Brain microvascular endothelial cell (primary cell): ENCODE data around the gene LRRC28.
A peak's percentile ranks its signal among the peaks of the same experiment; 100 is the strongest.

Experiments used
- DNase-seq: peaks from one replicate; pipeline ENCODE4 v3.0.0-alpha.2; 2020
- H3K27ac ChIP-seq: fragments of 250-450 bp; sonication (Bioruptor Pico); 2 replicates; pipeline ENCODE4 v1.5.1; 2020; ENCODE audit warnings: mild to moderate bottlenecking, moderate library complexity
- H3K27me3 ChIP-seq: fragments of 250-450 bp; sonication (Bioruptor Pico); replicated peaks from 2 replicates; pipeline ENCODE4 v1.5.1; 2020; ENCODE audit warnings: mild to moderate bottlenecking
- H3K36me3 ChIP-seq: fragments of 250-450 bp; sonication (Bioruptor Pico); replicated peaks from 2 replicates; pipeline ENCODE4 v1.5.1; 2020; ENCODE audit warnings: mild to moderate bottlenecking
- H3K4me3 ChIP-seq: 2 replicates; pipeline ENCODE4 v1.5.1; 2011; ENCODE audit warnings: low read depth, mild to moderate bottlenecking, control low read depth, low read length, moderate library complexity
- CTCF ChIP-seq: IDR thresholded peaks from 2 replicates; pipeline ENCODE4 v1.5.1; 2011; ENCODE audit warnings: low read depth, mild to moderate bottlenecking, moderate library complexity, low read length, control low read depth, inconsistent platforms; ENCODE audit errors: missing control alignments
- in situ Hi-C: cut with HindIII; loops from 2 replicates; pipeline ENCODE4 v1.10.0; 2017; ENCODE audit warnings: low sequenced_read_pairs, low pct_ligation_motif_present

Gene LRRC28

GRCh38 chr15:99368743-99369142 is 117.5 kb downstream of the LRRC28 start:
- in situ Hi-C loops, result no loop called here
- Histone ChIP-seq H3K27me3 (no peaks in the 10 kb centered on the region), H3K4me3 (no peak overlapping the region), H3K36me3 (no peaks in the 10 kb centered on the region), H3K27ac (no peak overlapping the region)
- no peak for TF ChIP-seq CTCF
- DNase-seq, result no peak

- Histone ChIP-seq H3K27me3 (no peaks in the 10 kb centered on the region), H3K4me3 (no peak overlapping the region), H3K27ac (no peak overlapping the region), H3K36me3 (no peaks in the 10 kb centered on the region)
- TF ChIP-seq CTCF, result no peak
- no peak for DNase-seq
- in situ Hi-C loops, result no loop called here
These were observed 117.9 kb downstream of the LRRC28 start for GRCh38 chr15:99369196-99369595.

- TF ChIP-seq CTCF, result peak; percentile 5
- in situ Hi-C loops, result no loop called here
- H3K27me3 ChIP-seq, result no peaks in the 10 kb centered on the region
- H3K4me3 ChIP-seq, result no peak overlapping the region
- no peaks in the 10 kb centered on the region for H3K36me3 ChIP-seq
- H3K27ac ChIP-seq, result no peak overlapping the region
- no peak for DNase-seq
These were observed 120.2 kb downstream of the LRRC28 start for GRCh38 chr15:99371180-99372103.

GRCh38 chr15:99385005-99385669 is 133.9 kb downstream of the LRRC28 start:
- Histone ChIP-seq H3K27ac (no peak overlapping the region), H3K27me3 (no peaks in the 10 kb centered on the region), H3K4me3 (no peak overlapping the region), H3K36me3 (no peaks in the 10 kb centered on the region)
- TF ChIP-seq CTCF, result peak; percentile 48
- no peak for DNase-seq
- in situ Hi-C loops, result no loop called here

- H3K27ac ChIP-seq, result no peak overlapping the region
- in situ Hi-C loops, result no loop called here
- peak; percentile 22 for DNase-seq
- no peaks in the 10 kb centered on the region for H3K27me3 ChIP-seq
- TF ChIP-seq CTCF, result no peak
- H3K36me3 ChIP-seq, result no peaks in the 10 kb centered on the region
- no peak overlapping the region for H3K4me3 ChIP-seq
These were observed 134.6 kb downstream of the LRRC28 start for GRCh38 chr15:99385865-99386264.
